ENCODE measurements around the gene SH3PXD2B. TPM values are rescaled to one million over a fixed set of nuclear protein-coding genes. Genes with fewer than 3 reads are reported as not detected.

SH3PXD2B gene
- total and polyA plus RNA-seq, 2 of the 13 experiments (the other 11 are each of a cell fraction or from before 2014, with no cell fraction given): 3.4 to 4.6 TPM

DNA sequence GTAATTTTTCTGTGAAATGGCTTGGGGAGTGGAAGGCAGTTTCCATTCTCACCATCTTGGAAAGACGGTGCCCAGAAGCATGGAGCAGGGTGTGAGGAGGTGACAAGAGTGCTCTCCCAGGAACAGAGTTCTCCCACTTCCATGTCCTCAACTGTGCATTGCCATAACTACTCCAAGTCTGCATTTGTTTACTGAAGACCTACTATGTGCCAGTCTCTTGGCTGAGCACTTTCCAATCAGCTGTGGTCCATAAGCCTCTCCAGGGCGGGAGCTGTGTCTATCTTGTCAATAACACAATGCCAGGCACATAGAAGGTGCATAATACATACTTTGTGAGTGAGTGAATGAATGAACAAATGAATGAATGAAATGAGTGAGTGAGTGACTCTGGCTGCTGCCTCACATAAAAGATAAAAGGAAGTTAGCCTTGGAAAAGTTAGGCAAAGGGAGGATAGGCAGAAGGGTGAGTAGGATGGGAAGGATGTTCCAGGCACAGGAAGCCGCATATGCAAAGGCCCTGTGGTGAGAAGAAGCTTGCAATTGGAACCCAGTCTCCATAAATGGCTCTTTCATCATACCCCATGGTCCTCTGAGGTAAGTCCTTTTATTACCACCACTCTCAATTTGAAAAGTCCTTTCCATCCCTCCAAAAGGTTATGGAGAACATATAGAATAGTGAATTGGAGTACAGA lies 31.3 kb upstream of the SH3PXD2B start:
- peaks cover 0 to 7% of the 10 kb centered on the region in 2 experiments; a peak in 3 of 5 replicates for H3K27me3 ChIP-seq (ENCODE audit: control insufficient read depth in 1 of 2, insufficient read depth in 2 of 2, low read length in 2 of 2)
- FAIRE-seq (no peak), ATAC-seq (no peak), DNase-seq (ENCODE audit: low spot score) (no peak)
- TF ChIP-seq ZNF777 (CRISPR knock-in tag; IDR thresholded peaks at IDR 0.05) (no peak), ZKSCAN1 (IDR thresholded peaks at IDR 0.05; ENCODE audit: low read length) (peak; percentile 77)
- 26% methylated on average over 3 of the region's 3 CpGs for WGBS (ENCODE audit: low lambda C conversion rate)
- H4K20me1 ChIP-seq (ENCODE audit: insufficient read depth, low read length): no peaks in the 10 kb centered on the region
- no peaks in the 10 kb centered on the region for H3K79me2 ChIP-seq (ENCODE audit: insufficient read depth, low read length)
- in situ Hi-C loops (cut with HindIII; ENCODE audit: extremely low pct_ligation_motif_present, low pct_unique_long_range_greater_than_20kb) (no loop called here), intact Hi-C loops (cut with micrococcal nuclease; ENCODE audit: unreplicated experiment) (no loop called here)
- H2AFZ ChIP-seq (ENCODE audit: low read length): no peak overlapping the region
- no peaks in the 10 kb centered on the region for H3K4me1 ChIP-seq (ENCODE audit: insufficient read depth, low read length)
- ChIA-PET CTCF (ENCODE audit: low intra/inter-chr PET ratio, low total read pairs) (no interaction called here), POLR2A (no interaction called here)
- BruUV-seq (replicated peaks): no TSS peak
- no peaks in the 10 kb centered on the region for H3K9me3 ChIP-seq (ENCODE audit: low read length)
- no peak overlapping the region for H3K27ac ChIP-seq (ENCODE audit: extremely low read length, insufficient read depth, low read length)
- no peaks in the 10 kb centered on the region for H3K36me3 ChIP-seq (replicated peaks in 1 of 2; ENCODE audit: control insufficient read depth in 1 of 2, insufficient read depth in 2 of 2, low read length in 2 of 2)
- H3K4me3 ChIP-seq (replicated peaks in 1 of 3; ENCODE audit: insufficient read depth in 1 of 3, low read depth in 2 of 3, low read length in 3 of 3): no peak overlapping the region
- no peak overlapping the region for H3K4me2 ChIP-seq (ENCODE audit: low read depth, low read length)
- H3K9ac ChIP-seq (ENCODE audit: insufficient read depth, low read depth, low read length): no peak overlapping the region

DNA sequence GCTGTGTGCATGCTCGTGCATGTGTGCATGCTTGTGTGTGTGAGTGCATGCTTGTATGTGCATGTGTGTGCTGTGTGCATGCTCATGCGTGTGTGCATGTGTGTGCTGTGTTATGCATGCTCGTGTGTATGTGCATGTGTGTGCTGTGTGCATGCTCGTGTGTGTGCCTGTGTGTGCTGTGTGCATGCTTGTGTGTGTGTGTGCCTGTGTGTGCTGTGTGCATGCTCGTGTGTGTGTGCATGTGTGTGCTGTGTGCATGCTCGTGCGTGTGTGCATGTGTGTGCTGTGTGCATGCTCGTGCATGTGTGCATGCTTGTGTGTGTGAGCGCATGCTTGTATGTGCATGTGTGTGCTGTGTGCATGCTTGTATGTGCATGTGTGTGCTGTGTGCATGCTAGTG lies 30.3 kb upstream of the SH3PXD2B start:
- Histone ChIP-seq H3K4me1 (ENCODE audit: insufficient read depth, low read length) (no peaks in the 10 kb centered on the region), H3K4me3 (replicated peaks in 1 of 3; ENCODE audit: insufficient read depth in 1 of 3, low read depth in 2 of 3, low read length in 3 of 3) (no peak overlapping the region), H4K20me1 (ENCODE audit: insufficient read depth, low read length) (no peaks in the 10 kb centered on the region), H3K36me3 (replicated peaks in 1 of 2; ENCODE audit: control insufficient read depth in 1 of 2, insufficient read depth in 2 of 2, low read length in 2 of 2) (no peaks in the 10 kb centered on the region), H2AFZ (ENCODE audit: low read length) (no peak overlapping the region), H3K4me2 (ENCODE audit: low read depth, low read length) (no peak overlapping the region), H3K9me3 (ENCODE audit: low read length) (no peaks in the 10 kb centered on the region), H3K27ac (ENCODE audit: extremely low read length, insufficient read depth, low read length) (no peak overlapping the region), H3K9ac (ENCODE audit: insufficient read depth, low read depth, low read length) (no peak overlapping the region), H3K79me2 (ENCODE audit: insufficient read depth, low read length) (no peaks in the 10 kb centered on the region), H3K27me3 (ENCODE audit: control insufficient read depth in 1 of 2, insufficient read depth in 2 of 2, low read length in 2 of 2) (peaks cover 0 to 4% of the 10 kb centered on the region in 2 experiments; a peak in 2 of 5 replicates)
- DNase-seq (ENCODE audit: low spot score) (no peak), FAIRE-seq (no peak), ATAC-seq (no peak)
- no TSS peak for BruUV-seq (replicated peaks)
- in situ Hi-C loops (cut with HindIII; ENCODE audit: extremely low pct_ligation_motif_present, low pct_unique_long_range_greater_than_20kb) (no loop called here), intact Hi-C loops (cut with micrococcal nuclease; ENCODE audit: unreplicated experiment) (no loop called here)
- ChIA-PET POLR2A (no interaction called here), CTCF (ENCODE audit: low intra/inter-chr PET ratio, low total read pairs) (no interaction called here)
- WGBS (ENCODE audit: low lambda C conversion rate): 43% methylated on average over 9 of the region's 9 CpGs
- TF ChIP-seq, protein P1, sequence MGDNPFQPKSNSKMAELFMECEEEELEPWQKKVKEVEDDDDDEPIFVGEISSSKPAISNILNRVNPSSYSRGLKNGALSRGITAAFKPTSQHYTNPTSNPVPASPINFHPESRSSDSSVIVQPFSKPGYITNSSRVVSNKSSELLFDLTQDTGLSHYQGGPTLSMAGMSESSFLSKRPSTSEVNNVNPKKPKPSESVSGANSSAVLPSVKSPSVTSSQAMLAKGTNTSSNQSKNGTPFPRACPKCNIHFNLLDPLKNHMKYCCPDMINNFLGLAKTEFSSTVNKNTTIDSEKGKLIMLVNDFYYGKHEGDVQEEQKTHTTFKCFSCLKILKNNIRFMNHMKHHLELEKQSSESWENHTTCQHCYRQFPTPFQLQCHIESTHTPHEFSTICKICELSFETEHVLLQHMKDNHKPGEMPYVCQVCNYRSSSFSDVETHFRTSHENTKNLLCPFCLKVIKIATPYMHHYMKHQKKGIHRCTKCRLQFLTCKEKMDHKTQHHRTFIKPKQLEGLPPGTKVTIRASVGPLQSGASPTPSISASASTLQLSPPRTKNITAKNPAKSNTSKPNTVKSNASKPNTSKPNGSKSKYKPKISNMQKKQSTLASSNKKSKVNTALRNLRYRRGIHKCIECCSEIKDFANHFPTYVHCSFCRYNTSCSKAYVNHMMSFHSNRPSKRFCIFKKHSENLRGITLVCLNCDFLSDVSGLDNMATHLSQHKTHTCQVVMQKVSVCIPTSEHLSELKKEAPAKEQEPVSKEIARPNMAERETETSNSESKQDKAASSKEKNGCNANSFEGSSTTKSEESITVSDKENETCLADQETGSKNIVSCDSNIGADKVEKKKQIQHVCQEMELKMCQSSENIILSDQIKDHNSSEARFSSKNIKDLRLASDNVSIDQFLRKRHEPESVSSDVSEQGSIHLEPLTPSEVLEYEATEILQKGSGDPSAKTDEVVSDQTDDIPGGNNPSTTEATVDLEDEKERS (CRISPR knock-in tag; IDR thresholded peaks at IDR 0.05): no peak
- TF ChIP-seq, protein P2, sequence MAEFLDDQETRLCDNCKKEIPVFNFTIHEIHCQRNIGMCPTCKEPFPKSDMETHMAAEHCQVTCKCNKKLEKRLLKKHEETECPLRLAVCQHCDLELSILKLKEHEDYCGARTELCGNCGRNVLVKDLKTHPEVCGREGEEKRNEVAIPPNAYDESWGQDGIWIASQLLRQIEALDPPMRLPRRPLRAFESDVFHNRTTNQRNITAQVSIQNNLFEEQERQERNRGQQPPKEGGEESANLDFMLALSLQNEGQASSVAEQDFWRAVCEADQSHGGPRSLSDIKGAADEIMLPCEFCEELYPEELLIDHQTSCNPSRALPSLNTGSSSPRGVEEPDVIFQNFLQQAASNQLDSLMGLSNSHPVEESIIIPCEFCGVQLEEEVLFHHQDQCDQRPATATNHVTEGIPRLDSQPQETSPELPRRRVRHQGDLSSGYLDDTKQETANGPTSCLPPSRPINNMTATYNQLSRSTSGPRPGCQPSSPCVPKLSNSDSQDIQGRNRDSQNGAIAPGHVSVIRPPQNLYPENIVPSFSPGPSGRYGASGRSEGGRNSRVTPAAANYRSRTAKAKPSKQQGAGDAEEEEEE (CRISPR knock-in tag; IDR thresholded peaks at IDR 0.05; ENCODE audit: borderline replicate concordance): no peak
- TF ChIP-seq, protein P3, sequence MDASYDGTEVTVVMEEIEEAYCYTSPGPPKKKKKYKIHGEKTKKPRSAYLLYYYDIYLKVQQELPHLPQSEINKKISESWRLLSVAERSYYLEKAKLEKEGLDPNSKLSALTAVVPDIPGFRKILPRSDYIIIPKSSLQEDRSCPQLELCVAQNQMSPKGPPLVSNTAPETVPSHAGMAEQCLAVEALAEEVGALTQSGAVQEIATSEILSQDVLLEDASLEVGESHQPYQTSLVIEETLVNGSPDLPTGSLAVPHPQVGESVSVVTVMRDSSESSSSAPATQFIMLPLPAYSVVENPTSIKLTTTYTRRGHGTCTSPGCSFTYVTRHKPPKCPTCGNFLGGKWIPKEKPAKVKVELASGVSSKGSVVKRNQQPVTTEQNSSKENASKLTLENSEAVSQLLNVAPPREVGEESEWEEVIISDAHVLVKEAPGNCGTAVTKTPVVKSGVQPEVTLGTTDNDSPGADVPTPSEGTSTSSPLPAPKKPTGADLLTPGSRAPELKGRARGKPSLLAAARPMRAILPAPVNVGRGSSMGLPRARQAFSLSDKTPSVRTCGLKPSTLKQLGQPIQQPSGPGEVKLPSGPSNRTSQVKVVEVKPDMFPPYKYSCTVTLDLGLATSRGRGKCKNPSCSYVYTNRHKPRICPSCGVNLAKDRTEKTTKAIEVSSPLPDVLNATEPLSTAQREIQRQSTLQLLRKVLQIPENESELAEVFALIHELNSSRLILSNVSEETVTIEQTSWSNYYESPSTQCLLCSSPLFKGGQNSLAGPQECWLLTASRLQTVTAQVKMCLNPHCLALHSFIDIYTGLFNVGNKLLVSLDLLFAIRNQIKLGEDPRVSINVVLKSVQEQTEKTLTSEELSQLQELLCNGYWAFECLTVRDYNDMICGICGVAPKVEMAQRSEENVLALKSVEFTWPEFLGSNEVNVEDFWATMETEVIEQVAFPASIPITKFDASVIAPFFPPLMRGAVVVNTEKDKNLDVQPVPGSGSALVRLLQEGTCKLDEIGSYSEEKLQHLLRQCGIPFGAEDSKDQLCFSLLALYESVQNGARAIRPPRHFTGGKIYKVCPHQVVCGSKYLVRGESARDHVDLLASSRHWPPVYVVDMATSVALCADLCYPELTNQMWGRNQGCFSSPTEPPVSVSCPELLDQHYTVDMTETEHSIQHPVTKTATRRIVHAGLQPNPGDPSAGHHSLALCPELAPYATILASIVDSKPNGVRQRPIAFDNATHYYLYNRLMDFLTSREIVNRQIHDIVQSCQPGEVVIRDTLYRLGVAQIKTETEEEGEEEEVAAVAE (CRISPR knock-in tag; IDR thresholded peaks at IDR 0.05; ENCODE audit: borderline replicate concordance): no peak
- TF ChIP-seq, protein P4, sequence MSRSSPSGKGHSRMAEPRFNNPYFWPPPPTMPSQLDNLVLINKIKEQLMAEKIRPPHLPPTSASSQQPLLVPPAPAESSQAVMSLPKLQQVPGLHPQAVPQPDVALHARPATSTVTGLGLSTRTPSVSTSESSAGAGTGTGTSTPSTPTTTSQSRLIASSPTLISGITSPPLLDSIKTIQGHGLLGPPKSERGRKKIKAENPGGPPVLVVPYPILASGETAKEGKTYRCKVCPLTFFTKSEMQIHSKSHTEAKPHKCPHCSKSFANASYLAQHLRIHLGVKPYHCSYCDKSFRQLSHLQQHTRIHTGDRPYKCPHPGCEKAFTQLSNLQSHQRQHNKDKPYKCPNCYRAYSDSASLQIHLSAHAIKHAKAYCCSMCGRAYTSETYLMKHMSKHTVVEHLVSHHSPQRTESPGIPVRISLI (CRISPR knock-in tag; IDR thresholded peaks at IDR 0.05; ENCODE audit: borderline replicate concordance): no peak
